ENCODE measurements around the gene ZNF354C. TPM values are rescaled to one million over a fixed set of nuclear protein-coding genes. Genes with fewer than 3 reads are reported as not detected.

ZNF354C gene
- total and polyA plus RNA-seq, 2 of the 8 experiments (the other 6 are each of a cell fraction or from before 2014, with no cell fraction given) = 0.85 to 2.3 TPM

GRCh38 chr5:179111267-179112207 is 51.4 kb downstream of the ZNF354C start (continued):
- TF ChIP-seq CHD7 (IDR thresholded peaks at IDR 0.05; ENCODE audit: insufficient replicate concordance, low read length) (no peak), JUN (IDR thresholded peaks at IDR 0.05; ENCODE audit: low read depth, low read length) (no peak), TEAD4 (IDR thresholded peaks at IDR 0.05; ENCODE audit: low read depth, low read length) (no peak), MAFK (IDR thresholded peaks at IDR 0.05; ENCODE audit: low read depth, low read length) (no peak), RAD21 (IDR thresholded peaks at IDR 0.05 in 1 of 2, conservative IDR thresholded peaks at IDR 0.05 in 1 of 2; ENCODE audit: low read depth in 2 of 2, low read length in 2 of 2) (no peak), EP300 (IDR thresholded peaks at IDR 0.05; ENCODE audit: borderline replicate concordance in 1 of 2, low read depth in 2 of 2, low read length in 2 of 2) (no peak), BCL11A (IDR thresholded peaks at IDR 0.05; ENCODE audit: low read depth in 2 of 2, low read length in 2 of 2) (no peak), TBP (IDR thresholded peaks at IDR 0.05; ENCODE audit: low read depth, low read length) (no peak), EZH2 (IDR thresholded peaks at IDR 0.05; ENCODE audit: low read depth, low read length, severe bottlenecking) (no peak)
